ENCODE measurements around the gene DSCAM. TPM values are rescaled to one million over a fixed set of nuclear protein-coding genes. Genes with fewer than 3 reads are reported as not detected.

DSCAM gene
- total and polyA plus RNA-seq, 2 donors (not counting 3 experiments of a cell fraction or from before 2014, with no cell fraction given), result not detected

DNA sequence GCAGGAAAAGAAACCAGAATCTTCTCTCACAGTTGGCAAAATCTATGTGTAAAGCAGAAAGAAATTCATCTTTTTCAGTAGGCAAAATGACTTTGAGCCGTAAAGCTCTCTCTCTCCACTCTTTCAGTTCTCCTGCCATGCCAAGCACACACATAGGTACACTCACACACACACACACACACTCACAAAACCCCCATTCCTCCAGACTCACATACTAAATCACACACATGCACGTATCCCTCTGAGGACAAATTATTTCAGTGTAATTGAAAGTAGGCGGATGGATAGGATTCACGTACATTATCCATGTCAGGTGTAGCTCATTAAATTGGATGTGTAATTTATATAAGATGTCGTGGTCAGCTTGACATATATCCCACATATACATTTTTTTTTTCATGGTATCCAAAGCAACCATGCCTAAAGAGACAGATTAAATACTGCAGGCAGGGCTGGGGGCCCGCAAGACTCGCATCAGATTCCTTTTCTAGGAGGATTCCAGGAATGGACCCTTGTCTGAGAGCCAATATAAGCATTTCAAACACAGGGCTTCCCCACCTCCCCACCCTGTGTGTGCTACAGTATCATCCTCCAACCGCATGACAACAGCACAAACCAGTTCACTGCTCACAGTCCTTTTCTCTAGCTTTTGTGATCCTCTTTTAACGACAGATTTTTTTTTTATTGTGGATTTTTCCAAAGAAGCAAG, 658.9 kb downstream of the DSCAM start:
- POLR2A ChIA-PET, result no interaction called here
- no peak for FAIRE-seq

DNA sequence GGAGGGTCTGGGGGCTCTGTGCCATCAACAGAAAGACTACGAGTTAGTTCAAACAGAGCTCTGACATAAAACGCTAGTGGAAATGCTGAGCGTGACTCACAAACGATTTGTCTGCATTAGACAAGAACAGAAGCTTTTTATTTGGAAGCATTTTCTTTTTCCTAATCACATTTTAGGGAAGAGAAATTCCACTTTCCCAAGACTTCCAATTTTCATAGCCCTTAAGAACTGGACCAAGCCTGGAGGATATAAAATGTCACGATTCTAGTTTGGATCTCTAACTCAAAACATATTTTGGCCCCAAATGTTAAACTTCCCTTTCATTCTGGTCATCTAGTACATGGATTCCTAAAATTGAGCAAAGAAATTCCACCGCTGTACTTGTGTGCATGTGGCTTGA, 659.7 kb downstream of the DSCAM start:
- no peaks in the 10 kb centered on the region for H3K9me1 ChIP-seq (replicated peaks; ENCODE audit: control insufficient read depth, extremely low read depth, insufficient read depth, low read length)
- TF ChIP-seq MYC (IDR thresholded peaks at IDR 0.05; ENCODE audit: low read depth, low read length) (no peak), GATA2 (IDR thresholded peaks at IDR 0.05; ENCODE audit: insufficient read depth, insufficient read length, low read depth, low read length) (no peak), JUN (IDR thresholded peaks at IDR 0.05; ENCODE audit: borderline replicate concordance, insufficient read depth, insufficient read length, low read depth) (no peak), POLR2A (IDR thresholded peaks at IDR 0.05; ENCODE audit: low read depth, low read length) (no peak), EZH2 (IDR thresholded peaks at IDR 0.05; ENCODE audit: borderline replicate concordance, low read depth, low read length, severe bottlenecking) (no peak), FOS (IDR thresholded peaks at IDR 0.05; ENCODE audit: borderline replicate concordance, insufficient read depth, low read length) (no peak), POLR2AphosphoS5 (IDR thresholded peaks at IDR 0.05; ENCODE audit: insufficient read depth, low read depth, low read length) (no peak)
- TF ChIP-seq, protein P1, sequence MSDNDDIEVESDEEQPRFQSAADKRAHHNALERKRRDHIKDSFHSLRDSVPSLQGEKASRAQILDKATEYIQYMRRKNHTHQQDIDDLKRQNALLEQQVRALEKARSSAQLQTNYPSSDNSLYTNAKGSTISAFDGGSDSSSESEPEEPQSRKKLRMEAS (IDR thresholded peaks at IDR 0.05; ENCODE audit: insufficient read depth, insufficient read length), result no peak
- no peak overlapping the region for H3K9ac ChIP-seq (replicated peaks; ENCODE audit: extremely low read depth, insufficient read depth, low read length)
- ChIA-PET CTCF (no interaction called here), POLR2A (no interaction called here)
- no peak overlapping the region for H2AFZ ChIP-seq (ENCODE audit: low read depth, low read length)
- FAIRE-seq (no peak), DNase-seq (ENCODE audit: low read depth, low spot score) (no peak)
- no peaks in the 10 kb centered on the region for H3K27me3 ChIP-seq (ENCODE audit: control insufficient read depth in 2 of 2, insufficient read depth in 2 of 2, low read length in 2 of 2)
- H3K79me2 ChIP-seq (ENCODE audit: control insufficient read depth, insufficient read depth, low read length), result no peaks in the 10 kb centered on the region
- no peaks in the 10 kb centered on the region for H3K4me1 ChIP-seq (ENCODE audit: control insufficient read depth, extremely low read depth, insufficient read depth, low read length)
- peaks cover 5% of the 10 kb centered on the region for H3K9me3 ChIP-seq (replicated peaks; ENCODE audit: control insufficient read depth, insufficient read depth, low read length)
- no TSS peak for BruUV-seq (replicated peaks)
- H3K4me3 ChIP-seq (replicated peaks in 1 of 3; ENCODE audit: insufficient read depth in 1 of 3, low read depth in 1 of 3, low read length in 3 of 3), result no peak overlapping the region
- dilution Hi-C loops (cut with MboI; ENCODE audit: extremely low pct_ligation_motif_present, low sequenced_read_pairs), result no loop called here
- no peaks in the 10 kb centered on the region for H3K36me3 ChIP-seq (ENCODE audit: control insufficient read depth in 2 of 2, extremely low read depth in 1 of 2, insufficient read depth in 2 of 2, low read length in 2 of 2)
- H4K20me1 ChIP-seq (replicated peaks; ENCODE audit: control insufficient read depth, extremely low read depth, insufficient read depth, low read length), result no peaks in the 10 kb centered on the region
- H3K4me2 ChIP-seq (ENCODE audit: insufficient read depth, low read length), result no peak overlapping the region
- no peak overlapping the region for H3K27ac ChIP-seq (ENCODE audit: insufficient read depth, low read depth, low read length)
- intact Hi-C loops (cut with micrococcal nuclease), result no loop called here

More for the DNA sequence above, 658.9 kb downstream of the DSCAM start:
- Histone ChIP-seq H3K9me1 (replicated peaks; ENCODE audit: control insufficient read depth, extremely low read depth, insufficient read depth, low read length) (no peaks in the 10 kb centered on the region), H3K9ac (replicated peaks; ENCODE audit: extremely low read depth, insufficient read depth, low read length) (no peak overlapping the region), H2AFZ (ENCODE audit: low read depth, low read length) (no peak overlapping the region), H3K4me1 (ENCODE audit: control insufficient read depth, extremely low read depth, insufficient read depth, low read length) (no peaks in the 10 kb centered on the region), H3K4me3 (replicated peaks in 1 of 3; ENCODE audit: insufficient read depth in 1 of 3, low read depth in 1 of 3, low read length in 3 of 3) (no peak overlapping the region), H3K4me2 (ENCODE audit: insufficient read depth, low read length) (no peak overlapping the region), H3K27me3 (ENCODE audit: control insufficient read depth in 2 of 2, insufficient read depth in 2 of 2, low read length in 2 of 2) (no peaks in the 10 kb centered on the region), H3K27ac (ENCODE audit: insufficient read depth, low read depth, low read length) (no peak overlapping the region), H3K9me3 (replicated peaks; ENCODE audit: control insufficient read depth, insufficient read depth, low read length) (peaks cover 5% of the 10 kb centered on the region), H4K20me1 (replicated peaks; ENCODE audit: control insufficient read depth, extremely low read depth, insufficient read depth, low read length) (no peaks in the 10 kb centered on the region), H3K36me3 (ENCODE audit: control insufficient read depth in 2 of 2, extremely low read depth in 1 of 2, insufficient read depth in 2 of 2, low read length in 2 of 2) (no peaks in the 10 kb centered on the region), H3K79me2 (ENCODE audit: control insufficient read depth, insufficient read depth, low read length) (no peaks in the 10 kb centered on the region)
- DNase-seq (ENCODE audit: low read depth, low spot score), result no peak
- BruUV-seq (replicated peaks), result no TSS peak
- intact Hi-C loops (cut with micrococcal nuclease), result no loop called here
- TF ChIP-seq GATA2 (IDR thresholded peaks at IDR 0.05; ENCODE audit: insufficient read depth, insufficient read length, low read depth, low read length) (no peak), MYC (IDR thresholded peaks at IDR 0.05; ENCODE audit: low read depth, low read length) (no peak)
- CTCF ChIA-PET, result no interaction called here
- dilution Hi-C loops (cut with MboI; ENCODE audit: extremely low pct_ligation_motif_present, low sequenced_read_pairs), result no loop called here
